Choroid plexus epithelial cell (primary cell): ENCODE results near the gene IRF2.
A peak's percentile ranks its signal among the peaks of the same experiment; 100 is the strongest.

Experiments used
- DNase-seq: peaks from one replicate; pipeline ENCODE4 v3.0.0-alpha.2; 2010; ENCODE audit warnings: low read depth
- H3K4me3 ChIP-seq: 2 replicates; pipeline ENCODE4 v1.5.1; 2011; ENCODE audit warnings: low read depth, mild to moderate bottlenecking, control low read depth, low read length, moderate library complexity
- TF ChIP-seq, protein P1 (sequence below): conservative IDR thresholded peaks from 2 replicates; pipeline ENCODE4 v1.5.1; 2011; ENCODE audit warnings: low read depth, mild to moderate bottlenecking, control low read depth, inconsistent platforms, low read length, moderate library complexity

The IRF2 gene

DNA sequence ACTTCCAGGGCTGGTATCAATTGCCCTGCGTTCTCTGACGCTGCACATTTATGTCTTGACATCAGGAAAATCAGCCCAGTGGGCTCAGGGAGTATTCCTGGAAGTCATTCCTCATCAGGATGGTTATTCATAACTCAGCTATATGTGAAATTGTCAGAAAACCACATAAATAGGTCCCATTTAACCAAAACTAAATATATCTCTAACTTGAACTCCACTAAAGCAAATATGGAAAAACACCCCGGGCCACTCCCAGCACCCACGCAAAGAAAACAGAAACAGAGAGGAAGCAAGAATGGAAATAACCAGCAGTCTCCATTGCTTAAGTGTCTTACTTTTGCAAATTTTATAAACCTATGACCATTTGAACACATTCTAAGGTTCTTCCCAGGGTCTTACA lies 112.0 kb downstream of the IRF2 start:
- TF ChIP-seq, protein P1, sequence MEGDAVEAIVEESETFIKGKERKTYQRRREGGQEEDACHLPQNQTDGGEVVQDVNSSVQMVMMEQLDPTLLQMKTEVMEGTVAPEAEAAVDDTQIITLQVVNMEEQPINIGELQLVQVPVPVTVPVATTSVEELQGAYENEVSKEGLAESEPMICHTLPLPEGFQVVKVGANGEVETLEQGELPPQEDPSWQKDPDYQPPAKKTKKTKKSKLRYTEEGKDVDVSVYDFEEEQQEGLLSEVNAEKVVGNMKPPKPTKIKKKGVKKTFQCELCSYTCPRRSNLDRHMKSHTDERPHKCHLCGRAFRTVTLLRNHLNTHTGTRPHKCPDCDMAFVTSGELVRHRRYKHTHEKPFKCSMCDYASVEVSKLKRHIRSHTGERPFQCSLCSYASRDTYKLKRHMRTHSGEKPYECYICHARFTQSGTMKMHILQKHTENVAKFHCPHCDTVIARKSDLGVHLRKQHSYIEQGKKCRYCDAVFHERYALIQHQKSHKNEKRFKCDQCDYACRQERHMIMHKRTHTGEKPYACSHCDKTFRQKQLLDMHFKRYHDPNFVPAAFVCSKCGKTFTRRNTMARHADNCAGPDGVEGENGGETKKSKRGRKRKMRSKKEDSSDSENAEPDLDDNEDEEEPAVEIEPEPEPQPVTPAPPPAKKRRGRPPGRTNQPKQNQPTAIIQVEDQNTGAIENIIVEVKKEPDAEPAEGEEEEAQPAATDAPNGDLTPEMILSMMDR: no peak
- no peak overlapping the region for H3K4me3 ChIP-seq
- DNase-seq: no peak

DNA sequence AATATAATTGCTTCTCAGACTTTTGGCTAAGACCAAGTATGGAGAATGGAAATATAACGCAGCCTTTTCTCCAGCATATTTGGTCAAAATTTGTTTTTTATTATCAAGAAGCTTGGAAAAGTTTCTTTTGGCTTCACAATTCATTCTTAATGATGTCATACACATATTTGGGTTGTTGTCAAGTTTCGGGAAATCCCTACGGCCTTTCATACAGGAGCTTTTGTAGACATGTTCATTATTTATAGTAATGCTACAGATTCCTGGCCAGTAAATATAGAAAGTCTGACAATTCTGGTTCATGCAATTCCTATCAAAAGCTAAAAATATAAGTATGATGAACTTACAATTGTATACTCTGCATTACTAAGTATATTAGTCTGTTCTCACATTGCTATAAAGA lies 112.9 kb downstream of the IRF2 start:
- TF ChIP-seq, protein P1: no peak
- H3K4me3 ChIP-seq: no peak overlapping the region
- peak; percentile 53 for DNase-seq

DNA sequence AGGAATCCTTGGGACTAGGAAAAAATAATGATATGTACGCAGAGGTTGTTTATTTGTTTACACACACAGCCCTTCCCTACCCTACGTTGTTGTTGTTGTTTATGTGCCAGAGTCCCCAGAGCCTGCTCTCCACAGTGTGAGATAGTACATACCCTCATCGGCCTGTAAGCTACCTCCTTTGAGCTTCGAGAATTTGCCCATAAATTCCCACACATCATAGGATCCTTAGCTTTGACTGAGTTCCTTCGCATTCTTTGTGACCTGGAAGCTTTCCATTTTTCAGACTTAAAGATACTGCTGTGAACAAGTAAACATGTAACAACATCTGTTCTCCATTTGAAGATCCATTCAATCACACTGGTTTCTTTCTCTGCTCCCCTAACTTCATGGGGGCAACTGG lies 114.5 kb downstream of the IRF2 start:
- TF ChIP-seq, protein P1: no peak
- peak; percentile 68 for DNase-seq
- no peak overlapping the region for H3K4me3 ChIP-seq

DNA sequence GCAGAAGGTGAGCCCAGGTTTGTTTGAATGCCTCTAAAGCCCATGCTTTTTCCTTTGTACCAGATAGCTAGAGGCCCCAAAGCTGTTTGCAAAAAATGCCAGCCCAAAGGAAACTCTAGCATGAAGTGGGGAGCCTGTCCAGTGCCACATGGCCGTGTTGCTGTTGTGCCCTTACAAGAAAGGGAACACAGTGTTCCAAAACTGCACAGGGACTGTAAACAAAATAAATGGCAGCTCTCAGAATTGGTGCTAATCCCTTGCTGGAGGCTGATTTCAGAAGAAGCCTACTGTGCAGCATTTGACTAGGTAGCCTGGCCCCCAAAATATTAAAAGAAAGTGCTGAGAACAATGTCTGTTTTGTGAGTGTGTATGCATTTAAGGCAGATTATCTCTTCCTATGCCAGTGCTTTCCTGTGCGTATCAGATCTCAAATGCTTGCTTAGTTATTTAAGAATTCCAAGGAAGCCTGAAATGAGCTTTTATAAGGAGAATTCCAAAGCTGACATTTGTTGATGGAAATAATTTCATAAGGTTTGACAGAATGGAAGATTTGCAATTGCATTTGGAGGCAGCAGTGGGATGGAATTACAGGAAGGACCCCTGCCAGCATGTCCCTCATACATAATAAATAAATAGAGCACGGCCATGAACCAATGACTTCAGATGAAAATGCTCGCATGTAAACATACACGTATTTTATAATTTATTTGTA lies 115.7 kb downstream of the IRF2 start:
- no peak overlapping the region for H3K4me3 ChIP-seq
- peak; percentile 48 for DNase-seq
- TF ChIP-seq, protein P1: no peak

DNA sequence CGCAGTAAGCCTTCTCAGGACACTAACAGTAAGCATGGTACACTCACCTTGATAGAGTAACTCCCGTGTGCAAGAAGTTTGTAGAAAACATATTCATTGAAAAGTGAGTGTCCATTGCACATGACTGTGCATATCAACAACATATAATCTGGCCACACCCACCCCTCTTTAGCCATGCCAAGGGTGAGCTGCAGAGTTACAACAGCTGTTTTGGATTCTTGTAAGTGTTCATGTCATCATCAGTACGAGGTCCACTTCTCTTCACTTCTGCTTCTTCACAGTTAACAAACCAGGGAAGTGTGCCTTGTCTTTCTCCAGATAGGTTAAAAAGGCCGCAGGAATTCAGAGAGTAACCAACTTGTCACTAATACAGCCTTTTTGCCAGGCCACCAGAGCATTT lies 116.6 kb downstream of the IRF2 start:
- H3K4me3 ChIP-seq: no peak overlapping the region
- TF ChIP-seq, protein P1: no peak
- no peak for DNase-seq

DNA sequence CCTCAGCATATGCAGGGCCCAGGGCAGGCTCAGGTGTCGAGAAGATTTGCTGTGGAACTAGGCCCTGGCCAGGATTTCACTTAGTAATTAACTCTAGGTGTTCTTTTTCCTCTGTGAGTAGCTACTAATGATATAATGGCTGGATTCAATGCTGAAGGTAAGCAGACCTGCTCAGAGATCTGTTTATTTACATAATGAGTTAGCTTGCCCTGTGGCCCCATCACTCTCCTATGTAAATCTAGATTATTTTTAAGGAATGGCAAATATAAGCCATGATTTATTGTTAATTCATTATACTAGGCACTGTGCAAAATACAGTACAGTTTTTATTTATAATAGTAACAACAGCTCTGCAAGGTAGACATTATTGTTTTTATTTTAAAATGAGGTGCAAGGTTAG lies 117.2 kb downstream of the IRF2 start:
- TF ChIP-seq, protein P1: no peak
- no peak for DNase-seq
- no peak overlapping the region for H3K4me3 ChIP-seq

DNA sequence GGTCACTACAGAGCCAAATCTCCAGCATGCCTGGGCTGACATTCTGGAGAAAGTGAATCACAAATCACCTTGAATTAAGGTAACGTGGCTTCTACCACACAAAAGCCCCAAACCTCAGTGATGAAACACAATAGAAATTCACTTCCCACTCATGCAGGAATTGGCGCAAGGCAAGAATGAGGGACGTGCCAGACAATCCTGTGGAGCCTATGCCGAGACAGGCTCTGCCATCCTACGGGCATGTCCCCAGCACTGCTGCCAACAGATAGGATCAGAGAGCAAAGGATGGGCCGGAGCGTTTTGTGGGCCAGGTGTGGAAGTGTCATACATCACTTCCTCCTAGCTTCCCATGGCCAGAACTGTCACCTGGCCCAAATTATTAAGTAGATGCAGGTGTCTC lies 118.0 kb downstream of the IRF2 start:
- DNase-seq: no peak
- no peak overlapping the region for H3K4me3 ChIP-seq
- TF ChIP-seq, protein P1: no peak
